NCI-H2196 (cell line): ENCODE results near the gene NEK6.

Experiments used
- DNase-seq: peaks from one replicate; lab custom pipeline; 2025; ENCODE audit not compliant: unreplicated experiment; lab: John Stamatoyannopoulos, UW

The NEK6 gene

DNA sequence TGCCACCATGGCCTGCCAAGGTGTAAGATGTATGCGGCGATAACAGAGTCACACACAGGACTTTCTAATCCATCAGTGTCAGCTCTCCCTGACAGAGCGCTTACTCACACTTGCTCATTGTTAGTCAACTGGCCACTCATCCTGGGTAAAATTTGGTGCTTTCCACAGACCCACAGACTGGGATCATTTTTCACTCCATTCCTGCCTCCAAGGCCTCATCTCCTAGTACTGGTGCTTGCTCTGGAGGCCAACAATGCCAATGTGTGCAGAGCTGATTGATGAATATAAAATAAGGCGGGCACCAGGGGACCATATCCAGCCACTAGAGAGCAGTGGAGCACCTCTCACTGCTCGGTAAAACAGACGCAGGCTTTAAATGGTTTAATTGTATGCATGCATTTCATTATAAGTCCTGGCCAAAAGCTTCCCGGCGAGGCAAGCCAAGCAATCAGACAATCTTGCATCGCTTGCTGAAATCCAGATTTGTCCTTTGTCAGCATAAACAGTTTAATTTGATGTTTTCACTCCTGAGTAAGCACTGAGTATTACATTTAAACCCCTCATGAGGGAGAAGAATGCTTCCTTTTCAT lies 135.2 kb downstream of the NEK6 start:
- DNase-seq: no peak

DNA sequence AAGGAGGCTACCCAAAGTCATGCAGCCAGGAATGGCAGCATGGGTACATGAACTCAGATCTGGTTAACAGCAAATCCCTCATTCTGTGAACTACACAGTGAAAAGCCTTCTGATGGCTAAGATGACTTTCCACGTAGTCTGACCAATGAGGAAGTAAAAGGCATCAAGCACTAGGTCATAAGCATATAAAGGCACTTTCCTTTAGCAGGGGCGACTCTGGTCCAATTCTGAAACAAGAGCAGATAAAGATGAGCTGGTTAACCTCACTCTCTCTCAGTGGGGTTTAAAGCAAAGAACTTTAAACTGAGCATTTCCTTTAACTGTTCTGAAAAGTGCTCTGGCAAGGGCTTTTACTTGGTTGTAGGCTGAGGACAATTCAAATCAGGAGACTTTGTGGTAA lies 136.4 kb downstream of the NEK6 start:
- DNase-seq: no peak

DNA sequence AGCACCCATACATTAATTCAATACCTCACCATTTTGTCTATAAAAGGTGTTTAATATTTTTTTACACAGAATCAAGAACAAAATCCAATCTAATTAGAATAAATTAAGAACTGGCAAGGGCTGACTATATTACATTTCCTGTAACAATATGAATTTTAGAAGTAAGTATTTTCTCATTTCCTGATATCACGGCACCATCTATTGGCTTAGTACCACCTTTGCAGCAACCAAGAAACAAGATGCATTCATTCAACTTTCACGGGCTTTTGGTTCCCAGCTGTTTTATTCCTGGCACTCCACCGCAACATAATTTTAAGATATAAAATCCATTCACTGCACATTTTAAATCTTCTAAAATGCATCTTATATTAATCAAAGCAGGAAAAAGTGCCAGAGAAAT lies 136.8 kb downstream of the NEK6 start:
- no peak for DNase-seq

DNA sequence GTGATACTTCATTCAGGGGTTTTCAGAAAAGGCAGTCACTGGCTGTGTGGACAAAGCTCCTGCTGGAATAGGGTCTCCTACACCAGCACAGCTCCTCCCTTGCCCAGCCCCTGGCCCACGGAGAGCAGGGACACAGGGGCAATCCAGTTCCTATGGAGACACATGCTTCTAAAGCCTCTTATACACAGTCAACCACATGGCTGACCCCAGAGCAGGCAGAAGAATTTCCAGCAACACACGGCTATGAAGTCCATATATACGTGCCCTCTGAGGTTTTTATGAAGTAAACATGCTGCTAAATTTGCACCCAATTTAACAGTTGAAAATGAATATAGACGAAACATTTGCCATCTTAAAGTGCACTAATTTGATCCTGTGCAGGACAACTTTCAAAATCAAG lies 138.1 kb downstream of the NEK6 start:
- no peak for DNase-seq

DNA sequence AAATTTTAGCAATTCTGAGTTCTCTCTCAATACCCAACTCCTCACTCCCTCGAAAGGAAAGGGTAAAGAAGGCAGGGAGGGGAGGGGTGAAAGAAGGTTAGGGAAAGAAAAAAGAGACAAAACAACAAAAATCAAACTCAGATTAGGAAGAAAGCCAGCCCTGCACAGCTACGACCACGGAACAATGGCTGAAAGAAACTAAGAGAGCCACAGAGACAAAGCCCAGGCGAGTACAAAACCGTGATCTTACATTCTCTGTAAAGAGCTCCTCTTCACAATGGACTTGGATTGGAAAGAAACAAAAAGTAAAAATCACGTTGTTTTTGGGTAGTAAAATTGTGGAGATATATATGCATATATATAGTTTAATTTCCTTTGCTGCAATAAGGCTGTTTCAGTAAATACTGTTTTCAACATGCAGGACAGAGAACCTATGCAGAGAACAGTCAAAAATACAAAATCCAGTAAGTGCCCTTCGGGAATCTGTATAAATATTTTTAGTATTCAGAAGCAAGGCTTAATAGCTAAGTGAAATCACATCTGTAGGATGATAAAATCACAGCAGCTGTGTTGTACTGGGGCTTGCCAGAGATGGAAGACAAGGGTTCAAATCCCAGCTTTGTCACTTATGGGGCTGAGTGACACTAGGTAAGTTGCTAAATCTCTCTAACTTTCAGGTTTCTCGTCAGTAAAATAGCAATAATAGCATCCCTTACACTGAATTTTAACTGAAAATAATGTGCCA lies 140.6 kb downstream of the NEK6 start:
- no peak for DNase-seq

DNA sequence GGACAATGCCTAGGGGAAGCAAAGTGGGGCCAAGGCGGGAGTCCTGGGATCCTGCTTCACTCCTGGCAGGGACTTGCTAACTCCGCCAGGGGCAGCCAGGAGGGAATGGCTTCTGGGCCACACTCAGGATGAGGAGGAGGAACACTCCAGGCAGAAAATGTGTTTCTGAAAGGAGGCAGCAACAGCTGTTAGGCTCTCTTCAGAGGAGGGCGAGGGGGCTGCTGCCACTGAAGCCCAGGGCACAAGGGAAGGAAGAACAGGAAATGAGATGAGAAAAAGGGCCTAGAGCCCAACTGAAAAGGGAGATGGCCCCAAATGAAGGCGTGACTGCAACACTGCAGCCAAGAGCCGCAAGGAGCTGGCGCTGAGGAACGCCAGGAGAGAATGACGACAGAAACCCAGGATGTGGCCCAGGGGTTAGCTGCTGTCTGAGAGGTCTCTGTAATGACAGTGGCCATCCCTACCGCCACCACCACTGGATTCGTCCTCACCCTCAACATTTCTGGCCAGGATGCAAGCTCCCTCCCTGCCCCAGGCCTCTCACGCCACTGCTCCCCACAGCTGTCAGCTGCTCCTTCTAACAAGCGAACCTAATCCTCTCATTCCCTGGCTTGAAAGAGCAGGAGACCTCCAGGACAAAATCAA lies 141.7 kb downstream of the NEK6 start:
- DNase-seq: no peak

DNA sequence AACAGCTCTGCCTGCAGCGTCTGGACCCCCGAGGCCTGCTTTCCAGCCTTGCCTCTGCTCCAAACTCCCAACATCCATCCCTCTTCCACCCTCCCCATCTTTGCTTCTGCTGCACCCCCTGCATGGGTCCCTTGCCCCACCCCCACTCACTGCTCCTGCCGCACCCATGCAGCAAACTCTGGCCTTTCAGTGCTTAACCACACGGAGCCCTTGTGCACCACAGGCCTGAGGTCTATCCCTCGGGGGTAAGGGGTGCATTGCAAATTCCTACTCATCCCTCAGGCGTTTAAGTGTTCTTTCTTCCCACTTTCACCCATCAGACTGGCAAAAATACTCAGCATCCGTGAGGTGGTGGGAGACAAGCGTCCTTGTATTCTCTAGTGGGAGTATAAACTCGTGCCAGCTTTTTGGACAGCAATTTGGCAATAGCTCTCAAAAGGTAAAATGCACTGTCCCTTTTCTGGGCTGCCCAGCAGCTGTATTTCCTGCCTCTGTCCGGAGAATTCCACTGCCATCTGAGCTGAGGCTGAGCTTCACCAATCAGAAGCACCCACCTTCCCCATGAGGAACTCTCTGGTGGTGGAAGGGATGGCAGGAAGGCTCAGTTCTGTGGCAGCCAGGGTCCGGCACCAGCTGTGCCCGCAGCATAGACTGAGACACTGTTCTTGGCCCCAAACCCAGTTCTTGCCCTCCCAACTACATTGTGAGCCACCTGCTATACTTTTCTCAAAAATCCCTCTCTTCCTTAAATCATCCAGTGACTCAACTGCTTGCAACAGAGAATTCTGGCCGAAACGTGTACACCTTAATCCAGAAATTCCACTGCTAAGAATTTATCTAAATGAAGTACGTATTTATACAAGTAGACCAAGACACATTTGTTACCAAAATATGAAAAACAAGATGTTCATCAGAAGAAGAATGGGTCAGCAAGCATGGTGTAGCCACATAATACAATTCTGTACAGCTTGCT lies 142.5 kb downstream of the NEK6 start:
- DNase-seq: no peak
